Measurements from ENCODE around the gene LRRC8D.
A peak's percentile ranks its signal among the peaks of the same experiment; 100 is the strongest.

Gene LRRC8D

DNA sequence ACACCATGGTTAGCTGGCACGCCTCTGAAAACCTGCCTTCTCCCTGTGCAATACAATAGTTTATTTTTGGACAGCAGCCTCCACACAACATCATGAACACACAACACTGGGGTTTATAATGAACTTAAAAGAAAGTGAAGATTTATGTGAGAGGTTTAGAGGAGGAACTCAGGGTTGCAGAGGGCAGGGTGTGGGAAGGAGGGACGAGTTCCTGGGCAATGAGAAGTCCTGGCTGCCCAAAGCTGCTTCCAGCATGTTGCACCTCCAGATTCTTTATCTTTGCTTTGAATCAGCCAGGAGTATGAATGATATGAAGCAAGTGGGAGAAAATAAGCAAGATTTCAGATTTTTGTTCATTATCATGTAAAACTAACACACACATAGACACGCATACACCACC is 11.3 kb upstream of the LRRC8D start:
- Histone ChIP-seq H3K27me3 (replicated peaks; ENCODE audit: control insufficient read depth, insufficient read depth, low read length) (no peaks in the 10 kb centered on the region), H3K36me3 (ENCODE audit: control insufficient read depth, insufficient read depth, low read length) (no peaks in the 10 kb centered on the region), H3K4me3 (replicated peaks; ENCODE audit: low read depth, low read length) (no peak overlapping the region)
- TF ChIP-seq, protein P1, sequence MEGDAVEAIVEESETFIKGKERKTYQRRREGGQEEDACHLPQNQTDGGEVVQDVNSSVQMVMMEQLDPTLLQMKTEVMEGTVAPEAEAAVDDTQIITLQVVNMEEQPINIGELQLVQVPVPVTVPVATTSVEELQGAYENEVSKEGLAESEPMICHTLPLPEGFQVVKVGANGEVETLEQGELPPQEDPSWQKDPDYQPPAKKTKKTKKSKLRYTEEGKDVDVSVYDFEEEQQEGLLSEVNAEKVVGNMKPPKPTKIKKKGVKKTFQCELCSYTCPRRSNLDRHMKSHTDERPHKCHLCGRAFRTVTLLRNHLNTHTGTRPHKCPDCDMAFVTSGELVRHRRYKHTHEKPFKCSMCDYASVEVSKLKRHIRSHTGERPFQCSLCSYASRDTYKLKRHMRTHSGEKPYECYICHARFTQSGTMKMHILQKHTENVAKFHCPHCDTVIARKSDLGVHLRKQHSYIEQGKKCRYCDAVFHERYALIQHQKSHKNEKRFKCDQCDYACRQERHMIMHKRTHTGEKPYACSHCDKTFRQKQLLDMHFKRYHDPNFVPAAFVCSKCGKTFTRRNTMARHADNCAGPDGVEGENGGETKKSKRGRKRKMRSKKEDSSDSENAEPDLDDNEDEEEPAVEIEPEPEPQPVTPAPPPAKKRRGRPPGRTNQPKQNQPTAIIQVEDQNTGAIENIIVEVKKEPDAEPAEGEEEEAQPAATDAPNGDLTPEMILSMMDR (IDR thresholded peaks at IDR 0.05; ENCODE audit: insufficient read depth, low read length, poor library complexity, severe bottlenecking) = no peak
- no peak for DNase-seq (ENCODE audit: extremely low read depth, insufficient read length)

DNA sequence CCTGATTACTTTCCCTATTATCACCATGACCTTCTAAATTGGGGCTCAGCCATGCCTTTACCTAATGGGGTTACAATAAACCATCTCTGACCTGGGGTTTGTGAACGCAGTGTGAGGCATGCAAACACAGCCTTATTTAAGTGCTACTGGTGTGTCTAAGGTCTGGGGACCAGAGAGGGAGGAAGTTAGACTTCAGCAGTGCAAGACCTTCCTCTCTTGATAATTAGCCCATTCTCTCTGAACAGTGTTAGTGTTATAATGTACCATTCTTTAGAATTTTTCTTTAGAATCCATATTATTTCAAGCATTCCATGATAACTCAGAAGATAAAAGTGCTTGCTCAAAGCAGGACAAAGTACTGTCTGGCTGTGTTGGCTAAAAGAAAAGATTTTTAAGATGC is 10.5 kb upstream of the LRRC8D start:
- H3K27me3 ChIP-seq (replicated peaks; ENCODE audit: control insufficient read depth, insufficient read depth, low read length) = no peaks in the 10 kb centered on the region
- TF ChIP-seq, protein P1 (IDR thresholded peaks at IDR 0.05; ENCODE audit: insufficient read depth, low read length, poor library complexity, severe bottlenecking) = no peak
- no peaks in the 10 kb centered on the region for H3K36me3 ChIP-seq (ENCODE audit: control insufficient read depth, insufficient read depth, low read length)
- H3K4me3 ChIP-seq (replicated peaks; ENCODE audit: low read depth, low read length) = no peak overlapping the region
- no peak for DNase-seq (ENCODE audit: extremely low read depth, insufficient read length)

DNA sequence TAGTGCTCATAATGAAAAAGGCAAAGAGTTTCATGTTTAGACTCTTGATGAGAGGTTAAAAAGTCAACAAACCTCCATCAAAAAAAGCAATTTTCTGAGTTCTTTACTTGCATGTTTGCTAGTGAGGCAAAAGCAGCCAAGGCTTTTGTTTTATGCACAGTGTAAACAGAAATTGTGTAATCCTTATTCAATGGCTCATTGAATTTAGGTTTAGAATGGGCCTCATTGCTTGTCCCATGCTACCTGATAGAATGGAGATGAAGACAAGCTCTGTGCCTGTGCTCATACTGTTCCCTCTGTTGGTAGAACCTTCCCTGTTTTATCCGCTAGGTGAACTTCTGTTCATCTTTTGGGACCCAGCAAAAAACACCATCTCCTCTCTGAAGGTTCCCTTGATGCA is 10.0 kb upstream of the LRRC8D start:
- Histone ChIP-seq H3K4me3 (replicated peaks; ENCODE audit: low read depth, low read length) (no peak overlapping the region), H3K27me3 (replicated peaks; ENCODE audit: control insufficient read depth, insufficient read depth, low read length) (no peaks in the 10 kb centered on the region), H3K36me3 (ENCODE audit: control insufficient read depth, insufficient read depth, low read length) (no peaks in the 10 kb centered on the region)
- no peak for DNase-seq (ENCODE audit: extremely low read depth, insufficient read length)
- TF ChIP-seq, protein P1 (IDR thresholded peaks at IDR 0.05; ENCODE audit: insufficient read depth, low read length, poor library complexity, severe bottlenecking) = no peak

DNA sequence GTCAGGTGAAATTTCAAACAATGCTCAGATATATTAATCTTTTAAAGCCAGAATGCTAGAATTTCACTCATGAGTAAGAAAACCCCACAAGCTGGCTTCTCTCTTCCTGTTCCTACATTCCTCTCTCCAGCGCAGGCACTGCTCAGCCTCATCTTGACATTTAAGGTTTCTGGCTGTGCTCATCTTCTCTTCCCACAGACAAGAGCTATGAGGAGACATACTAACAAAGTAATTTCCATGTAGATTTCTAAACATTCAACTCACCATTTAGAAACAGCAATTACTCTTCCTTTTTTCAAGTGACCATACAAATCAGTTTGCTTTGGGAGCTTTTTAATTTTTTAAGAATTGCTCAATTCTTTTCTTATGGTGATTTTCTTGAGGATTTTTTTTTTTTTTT is 7.8 kb upstream of the LRRC8D start:
- TF ChIP-seq, protein P1 (IDR thresholded peaks at IDR 0.05; ENCODE audit: insufficient read depth, low read length, poor library complexity, severe bottlenecking) = no peak
- DNase-seq (ENCODE audit: extremely low read depth, insufficient read length) = no peak
- Histone ChIP-seq H3K27me3 (replicated peaks; ENCODE audit: control insufficient read depth, insufficient read depth, low read length) (no peaks in the 10 kb centered on the region), H3K4me3 (replicated peaks; ENCODE audit: low read depth, low read length) (no peak overlapping the region), H3K36me3 (ENCODE audit: control insufficient read depth, insufficient read depth, low read length) (no peaks in the 10 kb centered on the region)

DNA sequence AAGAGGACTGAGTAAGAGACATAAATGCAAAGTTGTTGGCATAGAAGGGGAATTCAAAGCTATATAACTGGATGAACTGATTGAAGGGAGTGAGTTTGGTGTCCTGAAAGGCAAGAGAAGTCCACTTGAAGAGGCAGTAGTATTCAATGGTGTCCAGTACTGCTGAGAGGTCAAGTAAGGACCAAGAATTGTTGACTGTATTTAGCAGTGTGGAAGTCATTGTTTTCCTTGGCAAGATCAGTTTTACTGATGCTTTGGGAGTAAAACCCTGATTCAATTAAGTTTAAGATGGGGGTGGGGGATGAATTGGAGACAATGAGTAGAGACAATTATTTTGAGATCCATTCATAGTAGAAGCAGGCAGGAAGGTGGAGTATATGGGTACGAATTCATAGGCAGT is 5.8 kb upstream of the LRRC8D start:
- no peaks in the 10 kb centered on the region for H3K27me3 ChIP-seq (replicated peaks; ENCODE audit: control insufficient read depth, insufficient read depth, low read length)
- no peak for DNase-seq (ENCODE audit: extremely low read depth, insufficient read length)
- TF ChIP-seq, protein P1 (IDR thresholded peaks at IDR 0.05; ENCODE audit: insufficient read depth, low read length, poor library complexity, severe bottlenecking) = no peak
- H3K36me3 ChIP-seq (ENCODE audit: control insufficient read depth, insufficient read depth, low read length) = no peaks in the 10 kb centered on the region
- H3K4me3 ChIP-seq (replicated peaks; ENCODE audit: low read depth, low read length) = no peak overlapping the region

DNA sequence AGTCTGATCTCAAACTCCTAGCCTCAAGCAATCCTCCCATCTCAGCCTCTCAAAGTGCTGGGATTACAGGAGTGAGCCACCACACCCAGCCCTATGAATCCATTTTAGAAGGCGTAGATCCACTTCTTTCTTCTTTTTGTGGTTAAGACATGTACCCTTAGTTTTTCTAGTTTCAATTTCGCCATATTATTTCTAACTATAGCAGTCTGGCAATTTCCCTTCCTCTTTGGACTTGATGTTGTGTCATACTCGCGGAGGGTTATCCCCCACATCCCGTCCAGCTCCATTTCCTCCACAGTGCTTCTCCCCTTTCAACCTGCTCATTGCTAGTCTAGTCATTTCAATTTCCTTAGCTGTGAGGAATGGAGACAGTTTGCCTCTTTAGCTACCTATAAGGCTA is 5.2 kb upstream of the LRRC8D start:
- no peaks in the 10 kb centered on the region for H3K27me3 ChIP-seq (replicated peaks; ENCODE audit: control insufficient read depth, insufficient read depth, low read length)
- TF ChIP-seq, protein P1 (IDR thresholded peaks at IDR 0.05; ENCODE audit: insufficient read depth, low read length, poor library complexity, severe bottlenecking) = no peak
- DNase-seq (ENCODE audit: extremely low read depth, insufficient read length) = peak; percentile 43
- no peaks in the 10 kb centered on the region for H3K36me3 ChIP-seq (ENCODE audit: control insufficient read depth, insufficient read depth, low read length)
- H3K4me3 ChIP-seq (replicated peaks; ENCODE audit: low read depth, low read length) = no peak overlapping the region
